K562 (cell line): ENCODE results near the gene WASF2. TPM values are rescaled to one million over a fixed set of nuclear protein-coding genes. Genes with fewer than 3 reads are reported as not detected.

Experiments used
- BRD4 ChIP-seq: fragments of 200-600 bp; sonication (generic); IDR thresholded peaks from 2 replicates; pipeline ENCODE4 v1.6.1; 2017; ENCODE audit warnings: inconsistent platforms
- CHD2 ChIP-seq: IDR thresholded peaks from 2 replicates; pipeline ENCODE4 v1.6.1; 2011; ENCODE audit warnings: low read depth, low read length
- CLOCK ChIP-seq: fragments of 250-450 bp; sonication (Bioruptor Pico); IDR thresholded peaks from 2 replicates; pipeline ENCODE4 v1.4.0; 2020; ENCODE audit warnings: mild to moderate bottlenecking, moderate library complexity, borderline replicate concordance
- HDAC1 ChIP-seq, 2 experiments: fragments of 450-650 bp; IDR thresholded peaks; 2 replicates each; pipeline ENCODE4 v1.6.1; 2016 to 2017; ENCODE audit warnings: inconsistent platforms in 1 of 2, mild to moderate bottlenecking in 1 of 2, moderate library complexity in 1 of 2
- HIVEP1 ChIP-seq: fragments of 250-450 bp; sonication (Bioruptor Pico); IDR thresholded peaks from 2 replicates; pipeline ENCODE4 v1.4.0; 2020; ENCODE audit warnings: mild to moderate bottlenecking
- MCM2 ChIP-seq: fragments of 450-650 bp; IDR thresholded peaks from 2 replicates; pipeline ENCODE4 v1.6.1; 2017; ENCODE audit warnings: low read depth, mild to moderate bottlenecking
- MED1 ChIP-seq: sonication (generic); formaldehyde crosslinking; IDR thresholded peaks from 2 replicates; pipeline ENCODE4 v1.8.1; 2023; ENCODE audit warnings: missing genetic modification reagents, borderline replicate concordance
- NFRKB ChIP-seq: fragments of 450-650 bp; IDR thresholded peaks from 2 replicates; pipeline ENCODE4 v1.6.1; 2016; ENCODE audit warnings: low read depth
- NFYB ChIP-seq: IDR thresholded peaks from 2 replicates; pipeline ENCODE4 v1.6.1; 2011; ENCODE audit warnings: mild to moderate bottlenecking, moderate library complexity; ENCODE audit not compliant: insufficient read length; ENCODE audit errors: extremely low read depth
- SMARCC2 ChIP-seq: fragments of 450-650 bp; IDR thresholded peaks from 2 replicates; pipeline ENCODE4 v1.6.1; 2017; ENCODE audit warnings: antibody characterized with exemption, moderate library complexity, mild to moderate bottlenecking, low read depth
- XRCC4 ChIP-seq: IDR thresholded peaks from one replicate; pipeline ENCODE4 v1.6.1; 2011; ENCODE audit not compliant: insufficient read depth, insufficient read length; ENCODE audit errors: extremely low read depth
- ZNF644 ChIP-seq: fragments of 200-800 bp; sonication (Bioruptor generic); IDR thresholded peaks from 2 replicates; pipeline ENCODE4 v1.6.1; 2016; ENCODE audit warnings: low read depth, missing genetic modification characterization, missing compliant biosample characterization
- polyA plus RNA-seq, 8 experiments: library from polyadenylated mRNA; depleted of rRNA in 4 of 8; stranded (reverse) in 5 of 8; unstranded in 3 of 8; fragments of >200 nt; fragmentation: Nextera tagmentation in 2 of 8; fragmentation: Illumina TruSeq in 1 of 8; extraction: Ambion mirVana in 2 of 8; extraction: Trizol in 1 of 8; gene quantifications; 2 replicates each; pipeline versions ENCODE4 v1.2.1 to v1.2.3, GENCODE V29; 2011 to 2014; ENCODE audit warnings: inconsistent platforms in 1 of 8, missing spikeins in 1 of 8
- total RNA-seq, 7 experiments: library from RNA; depleted of rRNA in 6 of 7; stranded (reverse); fragments of >200 nt in 6 of 7; fragmentation: Illumina TruSeq in 2 of 7; extraction: Trizol in 2 of 7; gene quantifications; 2 replicates each; pipeline versions ENCODE4 v1.2.1 to v1.2.3, GENCODE V29; 2011 to 2021; ENCODE audit warnings: low replicate concordance in 1 of 7
- TF ChIP-seq, protein P1 (sequence below): fragments of 250-450 bp; sonication (Bioruptor Pico); IDR thresholded peaks from 2 replicates; pipeline ENCODE4 v1.4.0; 2020
- TF ChIP-seq, protein P2 (sequence below): sonication (generic); formaldehyde crosslinking; IDR thresholded peaks from 2 replicates; pipeline ENCODE4 v1.8.1; 2023; ENCODE audit warnings: mild to moderate bottlenecking, missing genetic modification reagents

The WASF2 gene
- total and polyA plus RNA-seq, 9 of the 15 experiments (the other 6 are each of a cell fraction or from before 2014, with no cell fraction given) = 8.2 to 163 (median 31.2) TPM

DNA sequence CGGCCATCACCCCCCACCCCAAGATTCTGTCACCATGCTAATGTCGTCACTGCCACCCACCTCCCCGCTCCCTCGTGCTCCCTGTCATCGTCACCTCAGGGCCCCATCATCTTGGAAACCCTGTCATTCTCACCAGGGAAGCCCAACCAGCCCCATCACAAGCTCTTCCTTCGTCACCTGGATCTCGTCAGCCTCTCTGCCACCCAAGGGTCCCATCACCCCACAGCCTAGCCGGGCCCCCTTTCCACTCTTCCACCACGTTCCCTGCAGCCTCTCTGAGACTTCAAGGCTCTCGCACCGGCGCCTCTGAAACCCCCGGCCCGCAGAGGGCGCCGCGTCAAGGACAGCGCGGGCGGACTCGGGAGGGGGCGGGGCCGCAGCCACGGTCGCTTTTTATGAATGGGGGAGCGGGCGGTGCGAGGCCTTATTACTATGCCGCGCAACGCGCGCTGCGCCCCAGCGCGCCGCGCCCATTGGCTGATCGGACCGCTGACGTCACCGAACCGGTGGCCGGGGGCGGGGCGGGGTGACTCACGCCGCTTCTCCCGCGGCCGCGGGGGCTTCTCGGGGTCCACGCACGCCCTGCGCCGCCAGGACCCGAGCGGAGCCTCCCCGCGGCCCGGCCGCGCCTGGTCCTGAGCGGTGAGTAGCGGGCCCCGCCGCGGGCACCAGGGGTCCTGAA is 97.7 kb downstream of the WASF2 start, which contains the start of gene GPR3 (continued):
- TF ChIP-seq, protein P1, sequence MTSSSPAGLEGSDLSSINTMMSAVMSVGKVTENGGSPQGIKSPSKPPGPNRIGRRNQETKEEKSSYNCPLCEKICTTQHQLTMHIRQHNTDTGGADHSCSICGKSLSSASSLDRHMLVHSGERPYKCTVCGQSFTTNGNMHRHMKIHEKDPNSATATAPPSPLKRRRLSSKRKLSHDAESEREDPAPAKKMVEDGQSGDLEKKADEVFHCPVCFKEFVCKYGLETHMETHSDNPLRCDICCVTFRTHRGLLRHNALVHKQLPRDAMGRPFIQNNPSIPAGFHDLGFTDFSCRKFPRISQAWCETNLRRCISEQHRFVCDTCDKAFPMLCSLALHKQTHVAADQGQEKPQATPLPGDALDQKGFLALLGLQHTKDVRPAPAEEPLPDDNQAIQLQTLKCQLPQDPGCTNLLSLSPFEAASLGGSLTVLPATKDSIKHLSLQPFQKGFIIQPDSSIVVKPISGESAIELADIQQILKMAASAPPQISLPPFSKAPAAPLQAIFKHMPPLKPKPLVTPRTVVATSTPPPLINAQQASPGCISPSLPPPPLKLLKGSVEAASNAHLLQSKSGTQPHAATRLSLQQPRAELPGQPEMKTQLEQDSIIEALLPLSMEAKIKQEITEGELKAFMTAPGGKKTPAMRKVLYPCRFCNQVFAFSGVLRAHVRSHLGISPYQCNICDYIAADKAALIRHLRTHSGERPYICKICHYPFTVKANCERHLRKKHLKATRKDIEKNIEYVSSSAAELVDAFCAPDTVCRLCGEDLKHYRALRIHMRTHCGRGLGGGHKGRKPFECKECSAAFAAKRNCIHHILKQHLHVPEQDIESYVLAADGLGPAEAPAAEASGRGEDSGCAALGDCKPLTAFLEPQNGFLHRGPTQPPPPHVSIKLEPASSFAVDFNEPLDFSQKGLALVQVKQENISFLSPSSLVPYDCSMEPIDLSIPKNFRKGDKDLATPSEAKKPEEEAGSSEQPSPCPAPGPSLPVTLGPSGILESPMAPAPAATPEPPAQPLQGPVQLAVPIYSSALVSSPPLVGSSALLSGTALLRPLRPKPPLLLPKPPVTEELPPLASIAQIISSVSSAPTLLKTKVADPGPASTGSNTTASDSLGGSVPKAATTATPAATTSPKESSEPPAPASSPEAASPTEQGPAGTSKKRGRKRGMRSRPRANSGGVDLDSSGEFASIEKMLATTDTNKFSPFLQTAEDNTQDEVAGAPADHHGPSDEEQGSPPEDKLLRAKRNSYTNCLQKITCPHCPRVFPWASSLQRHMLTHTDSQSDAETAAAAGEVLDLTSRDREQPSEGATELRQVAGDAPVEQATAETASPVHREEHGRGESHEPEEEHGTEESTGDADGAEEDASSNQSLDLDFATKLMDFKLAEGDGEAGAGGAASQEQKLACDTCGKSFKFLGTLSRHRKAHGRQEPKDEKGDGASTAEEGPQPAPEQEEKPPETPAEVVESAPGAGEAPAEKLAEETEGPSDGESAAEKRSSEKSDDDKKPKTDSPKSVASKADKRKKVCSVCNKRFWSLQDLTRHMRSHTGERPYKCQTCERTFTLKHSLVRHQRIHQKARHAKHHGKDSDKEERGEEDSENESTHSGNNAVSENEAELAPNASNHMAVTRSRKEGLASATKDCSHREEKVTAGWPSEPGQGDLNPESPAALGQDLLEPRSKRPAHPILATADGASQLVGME (CRISPR knock-in tag) = 0 out of 2 replicates have a peak, but pooled peaks have one; percentile 49
- TF ChIP-seq HIVEP1 (CRISPR knock-in tag) = no peak
- TF ChIP-seq MED1 = no peak
- peak in 1 of 2 experiments; percentile 61; a peak in 2 of 4 replicates for TF ChIP-seq HDAC1 (IDR thresholded peaks at IDR 0.05)
- no peak for TF ChIP-seq XRCC4
- peak; percentile 61 for TF ChIP-seq CHD2
- TF ChIP-seq CLOCK (CRISPR knock-in tag) = no peak
- peak; percentile 72 for TF ChIP-seq NFYB
- TF ChIP-seq BRD4 = no peak; the same call in 1 of the 2 replicates
- peak; percentile 53; the same call in 1 of the 2 replicates for TF ChIP-seq SMARCC2
- no peak for TF ChIP-seq MCM2
- peak; percentile 52; the same call in 1 of the 2 replicates for TF ChIP-seq NFRKB
- TF ChIP-seq ZNF644 (tag) = no peak
- TF ChIP-seq, protein P2, sequence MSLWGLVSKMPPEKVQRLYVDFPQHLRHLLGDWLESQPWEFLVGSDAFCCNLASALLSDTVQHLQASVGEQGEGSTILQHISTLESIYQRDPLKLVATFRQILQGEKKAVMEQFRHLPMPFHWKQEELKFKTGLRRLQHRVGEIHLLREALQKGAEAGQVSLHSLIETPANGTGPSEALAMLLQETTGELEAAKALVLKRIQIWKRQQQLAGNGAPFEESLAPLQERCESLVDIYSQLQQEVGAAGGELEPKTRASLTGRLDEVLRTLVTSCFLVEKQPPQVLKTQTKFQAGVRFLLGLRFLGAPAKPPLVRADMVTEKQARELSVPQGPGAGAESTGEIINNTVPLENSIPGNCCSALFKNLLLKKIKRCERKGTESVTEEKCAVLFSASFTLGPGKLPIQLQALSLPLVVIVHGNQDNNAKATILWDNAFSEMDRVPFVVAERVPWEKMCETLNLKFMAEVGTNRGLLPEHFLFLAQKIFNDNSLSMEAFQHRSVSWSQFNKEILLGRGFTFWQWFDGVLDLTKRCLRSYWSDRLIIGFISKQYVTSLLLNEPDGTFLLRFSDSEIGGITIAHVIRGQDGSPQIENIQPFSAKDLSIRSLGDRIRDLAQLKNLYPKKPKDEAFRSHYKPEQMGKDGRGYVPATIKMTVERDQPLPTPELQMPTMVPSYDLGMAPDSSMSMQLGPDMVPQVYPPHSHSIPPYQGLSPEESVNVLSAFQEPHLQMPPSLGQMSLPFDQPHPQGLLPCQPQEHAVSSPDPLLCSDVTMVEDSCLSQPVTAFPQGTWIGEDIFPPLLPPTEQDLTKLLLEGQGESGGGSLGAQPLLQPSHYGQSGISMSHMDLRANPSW (CRISPR knock-in tag) = no peak
